Frontal cortex (tissue), 4 donors: Measurements from ENCODE around the gene LHPP. TPM values are rescaled to one million over a fixed set of nuclear protein-coding genes. Genes with fewer than 3 reads are reported as not detected.

Source experiments
- DNase-seq, 2 donors: peaks; one replicate each; pipeline ENCODE4 v3.0.0; 2012; ENCODE audit warnings: low spot score in 2 of 2
- FAIRE-seq: peaks from 2 replicates; lab custom pipeline; 2012; peaks lifted over from hg19 to GRCh38; lab: Jason Lieb, UNC
- total RNA-seq: library from RNA; depleted of rRNA; stranded (reverse); fragments of >200 nt; gene quantifications from one replicate; pipeline ENCODE4 v1.2.3, GENCODE V29; 2014
- donor health status: control.
- donor health status: control.
- donor health status: control.

LHPP gene
- total RNA-seq, 1 donor from 2014 or later, result 16.3 TPM

DNA sequence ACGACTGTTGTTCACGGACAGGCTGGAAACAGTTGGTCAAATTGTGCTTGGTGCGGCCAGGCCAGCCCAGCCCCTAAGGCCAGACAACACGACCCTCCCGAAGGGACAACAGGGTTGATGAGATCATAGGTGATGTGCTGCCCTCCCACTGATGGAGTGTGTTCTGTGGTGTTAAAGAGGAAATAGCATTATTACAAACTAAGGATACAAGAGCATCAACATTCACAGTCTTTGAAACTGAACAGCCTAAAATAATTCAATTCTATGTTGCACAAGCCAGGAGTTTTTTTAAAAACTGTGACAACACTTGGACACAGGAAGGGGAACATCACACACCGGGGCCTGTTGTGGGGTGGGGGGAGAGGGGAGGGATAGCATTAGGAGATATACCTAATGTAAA, 194.9 kb downstream of the LHPP start:
- FAIRE-seq, result no peak
- DNase-seq, result no peak

DNA sequence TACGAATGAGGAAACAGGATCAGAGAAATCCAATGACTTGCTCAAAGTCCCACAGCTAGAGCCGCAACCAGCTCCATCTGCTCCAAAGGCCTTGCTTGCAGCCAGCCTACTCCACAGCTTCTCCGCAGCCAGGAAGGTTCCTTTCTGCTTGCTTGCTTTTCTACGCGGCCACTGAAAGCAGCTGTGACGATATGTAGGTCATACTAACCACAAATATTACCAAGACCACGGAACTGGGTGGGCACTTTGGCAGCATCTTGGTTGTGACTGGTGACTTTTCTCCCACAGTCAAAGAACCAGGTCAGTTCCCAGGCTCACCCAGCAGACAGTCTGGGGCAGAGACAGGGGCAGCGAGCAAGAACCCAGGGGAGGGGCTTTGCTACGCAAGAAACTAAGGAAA, 196.2 kb downstream of the LHPP start:
- FAIRE-seq (no peak), DNase-seq (no peak)

DNA sequence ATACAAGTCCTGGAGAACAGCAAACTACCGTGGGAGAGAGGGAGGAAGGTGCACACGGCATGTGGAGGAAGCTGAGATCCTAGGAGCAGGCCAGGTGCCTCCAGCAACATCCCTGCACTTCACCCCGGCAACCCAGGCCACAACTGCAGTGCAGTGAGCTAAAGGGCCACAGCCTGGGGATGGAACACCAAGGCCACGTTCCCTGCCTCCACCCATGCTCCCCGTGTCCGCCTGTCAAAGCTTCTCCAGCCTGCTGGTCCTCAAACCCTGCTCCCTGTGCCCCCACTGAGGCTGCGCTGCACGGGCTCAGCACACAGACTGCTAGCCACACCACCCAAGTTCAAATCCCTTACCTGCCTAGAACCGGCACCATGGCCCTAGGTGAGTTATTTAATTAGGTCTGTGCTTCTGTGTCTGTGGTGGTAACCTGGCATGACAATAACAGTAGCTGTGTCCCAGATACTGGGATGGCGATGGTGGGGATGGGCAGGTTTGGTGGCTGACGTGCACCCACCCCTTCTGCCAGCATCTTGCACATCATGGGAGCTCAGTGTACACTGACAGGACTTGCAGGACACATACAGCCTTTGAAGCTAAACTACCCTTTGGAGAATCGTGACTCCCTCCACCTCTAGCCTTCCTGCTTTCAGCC, 197.1 kb downstream of the LHPP start:
- no peak for FAIRE-seq
- no peak for DNase-seq

DNA sequence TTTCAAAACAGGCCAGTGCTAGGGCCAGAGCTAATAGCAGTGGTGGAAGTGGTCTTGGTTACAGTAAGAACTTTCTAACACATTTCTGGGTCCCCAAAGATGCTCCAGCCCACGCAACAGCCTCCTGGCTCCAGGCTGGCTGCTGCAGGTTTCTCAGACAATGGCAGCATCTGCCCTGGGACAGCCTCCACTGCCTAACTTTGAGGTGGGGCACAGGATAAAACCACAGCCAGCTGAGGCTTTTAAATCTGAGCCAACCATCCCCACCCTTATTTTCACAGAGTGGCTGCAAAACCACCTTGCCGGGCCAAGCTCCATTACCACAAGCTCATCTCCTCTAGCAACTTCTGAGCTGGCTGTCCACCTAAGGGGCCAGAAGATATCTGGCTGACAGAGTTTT, 197.8 kb downstream of the LHPP start:
- no peak for DNase-seq
- no peak for FAIRE-seq

DNA sequence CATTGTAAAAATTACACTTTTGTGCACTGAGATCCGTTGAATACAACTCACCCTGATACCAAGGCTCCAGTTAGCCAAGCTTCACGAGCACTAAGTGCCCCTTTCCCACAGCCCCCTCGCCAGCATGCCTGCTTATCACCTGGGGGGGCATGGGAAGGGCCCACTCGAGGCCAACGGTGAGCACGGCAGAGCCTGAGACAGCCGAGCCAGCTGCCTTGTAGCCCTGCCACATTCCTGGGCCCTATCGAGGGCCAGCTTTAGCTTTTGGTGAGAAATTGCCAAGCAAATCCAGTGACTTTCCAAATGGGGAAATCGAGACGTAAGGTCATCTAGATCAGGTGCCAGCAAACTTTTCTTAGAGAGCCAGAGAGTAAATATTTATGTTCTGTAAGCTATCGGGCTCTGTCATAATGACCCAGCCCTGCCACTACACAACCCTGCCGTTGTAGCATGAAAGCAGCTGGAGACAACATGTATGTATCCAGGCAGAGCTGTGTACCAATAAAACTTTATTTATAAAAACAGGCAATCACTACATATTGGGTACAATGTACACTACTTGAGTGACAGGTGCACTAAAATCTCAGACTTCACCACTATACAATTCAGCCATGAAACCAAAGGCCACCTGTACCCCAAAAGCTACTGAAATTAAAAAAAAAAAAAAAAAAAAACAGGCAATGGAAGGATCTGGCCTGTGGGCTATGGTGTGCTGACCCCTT, 198.9 kb downstream of the LHPP start:
- DNase-seq, result no peak
- FAIRE-seq, result no peak

DNA sequence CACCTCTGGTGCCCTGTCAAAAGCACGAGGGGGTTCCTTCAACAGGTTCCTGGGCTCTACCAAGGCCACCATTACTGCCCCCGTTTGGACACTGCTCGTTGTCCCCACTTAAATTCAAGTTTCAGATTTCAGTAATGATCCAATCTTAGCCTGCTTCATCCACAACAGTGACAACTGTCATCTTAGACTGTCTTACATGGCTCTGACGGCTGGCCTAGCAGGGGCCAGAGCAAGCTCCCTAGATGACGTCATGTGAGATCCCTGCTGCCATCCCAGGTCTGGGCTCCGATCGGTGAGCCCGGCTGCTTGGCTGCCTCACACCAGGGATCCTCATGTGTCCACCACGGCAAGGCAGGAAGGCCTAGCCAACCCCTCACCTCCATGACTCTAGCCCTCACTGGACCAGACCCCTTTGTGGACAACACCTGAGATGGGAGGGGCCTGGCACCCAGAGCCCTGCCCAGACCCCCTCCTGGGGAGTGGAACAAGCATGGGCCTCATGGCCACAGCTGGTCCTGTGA, 200.1 kb downstream of the LHPP start:
- FAIRE-seq, result no peak
- no peak for DNase-seq

DNA sequence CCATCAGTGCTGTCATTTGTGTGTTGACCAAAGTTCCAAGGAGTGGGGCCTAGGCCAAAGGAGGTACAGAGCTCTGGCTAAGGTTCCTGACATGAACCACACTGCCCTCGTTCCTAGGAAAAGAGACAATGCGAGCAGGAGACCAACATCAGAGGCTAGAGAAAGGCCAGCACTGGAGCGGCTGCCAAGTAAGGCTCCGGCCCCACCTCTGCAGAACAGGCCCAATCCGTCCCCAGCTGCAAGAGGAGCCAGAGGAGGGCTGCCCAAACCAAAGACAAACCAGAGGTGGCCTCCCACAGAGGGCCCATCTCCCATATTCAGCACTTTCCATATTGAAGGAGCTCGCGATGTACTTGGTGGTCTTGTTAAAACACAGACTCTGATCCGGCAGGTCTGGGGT, 201.6 kb downstream of the LHPP start:
- no peak for DNase-seq
- no peak for FAIRE-seq

Other genes with a start within 250 kb of the LHPP start
- 157 TPM for gene OAT, start 42.9 kb upstream of the LHPP start, total RNA-seq
- under 0.01 TPM for gene NKX1-2, start 11.8 kb upstream of the LHPP start, total RNA-seq